ENCODE results near the gene ADCY2.

The ADCY2 gene

GRCh38 chr5:7363067-7363677 lies 32.8 kb upstream of the ADCY2 start:
- no peaks in the 10 kb centered on the region for H3K27me3 ChIP-seq (ENCODE audit: low read depth, low read length)
- no peaks in the 10 kb centered on the region for H3K79me2 ChIP-seq (ENCODE audit: low read length)
- H3K9me3 ChIP-seq (ENCODE audit: insufficient read depth, low read length): no peaks in the 10 kb centered on the region
- no peak overlapping the region for H3K4me2 ChIP-seq (ENCODE audit: low read length)
- no peaks in the 10 kb centered on the region for H3K4me1 ChIP-seq (ENCODE audit: low read length)
- no peaks in the 10 kb centered on the region for H4K20me1 ChIP-seq (ENCODE audit: insufficient read depth, low read length)
- no peak overlapping the region for H3K9ac ChIP-seq (ENCODE audit: low read length)
- H3K36me3 ChIP-seq (replicated peaks; ENCODE audit: low read depth, low read length): no peaks in the 10 kb centered on the region
- TF ChIP-seq CTCF (IDR thresholded peaks at IDR 0.05; ENCODE audit: low read depth, low read length) (no peak), EZH2phosphoT487 (IDR thresholded peaks at IDR 0.05; ENCODE audit: low read depth) (no peak)
- H3K27ac ChIP-seq (ENCODE audit: low read length): no peak overlapping the region
- H3K4me3 ChIP-seq (ENCODE audit: low read length): no peak overlapping the region
- no peak overlapping the region for H2AFZ ChIP-seq (ENCODE audit: low read depth, low read length)

GRCh38 chr5:7364226-7364875 lies 31.6 kb upstream of the ADCY2 start:
- no peak overlapping the region for H3K4me2 ChIP-seq (ENCODE audit: low read length)
- H3K27me3 ChIP-seq (ENCODE audit: low read depth, low read length): no peaks in the 10 kb centered on the region
- no peak for TF ChIP-seq EZH2phosphoT487 (IDR thresholded peaks at IDR 0.05; ENCODE audit: low read depth)
- TF ChIP-seq CTCF (IDR thresholded peaks at IDR 0.05; ENCODE audit: low read depth, low read length): no peak
- no peak overlapping the region for H2AFZ ChIP-seq (ENCODE audit: low read depth, low read length)
- no peak overlapping the region for H3K27ac ChIP-seq (ENCODE audit: low read length)
- H3K9ac ChIP-seq (ENCODE audit: low read length): no peak overlapping the region
- H3K79me2 ChIP-seq (ENCODE audit: low read length): no peaks in the 10 kb centered on the region
- H3K4me1 ChIP-seq (ENCODE audit: low read length): no peaks in the 10 kb centered on the region
- no peaks in the 10 kb centered on the region for H3K36me3 ChIP-seq (replicated peaks; ENCODE audit: low read depth, low read length)
- H3K4me3 ChIP-seq (ENCODE audit: low read length): no peak overlapping the region
- no peaks in the 10 kb centered on the region for H3K9me3 ChIP-seq (ENCODE audit: insufficient read depth, low read length)
- H4K20me1 ChIP-seq (ENCODE audit: insufficient read depth, low read length): no peaks in the 10 kb centered on the region

- H3K27ac ChIP-seq (ENCODE audit: low read length): no peak overlapping the region
- no peak overlapping the region for H3K9ac ChIP-seq (ENCODE audit: low read length)
- H3K27me3 ChIP-seq (ENCODE audit: low read depth, low read length): no peaks in the 10 kb centered on the region
- H3K36me3 ChIP-seq (replicated peaks; ENCODE audit: low read depth, low read length): no peaks in the 10 kb centered on the region
- H4K20me1 ChIP-seq (ENCODE audit: insufficient read depth, low read length): no peaks in the 10 kb centered on the region
- H3K9me3 ChIP-seq (ENCODE audit: insufficient read depth, low read length): no peaks in the 10 kb centered on the region
- no peak overlapping the region for H3K4me3 ChIP-seq (ENCODE audit: low read length)
- no peak overlapping the region for H2AFZ ChIP-seq (ENCODE audit: low read depth, low read length)
- H3K4me1 ChIP-seq (ENCODE audit: low read length): no peaks in the 10 kb centered on the region
- no peaks in the 10 kb centered on the region for H3K79me2 ChIP-seq (ENCODE audit: low read length)
- H3K4me2 ChIP-seq (ENCODE audit: low read length): no peak overlapping the region
- TF ChIP-seq EZH2phosphoT487 (IDR thresholded peaks at IDR 0.05; ENCODE audit: low read depth): no peak
- no peak for TF ChIP-seq CTCF (IDR thresholded peaks at IDR 0.05; ENCODE audit: low read depth, low read length)
These were observed 28.2 kb upstream of the ADCY2 start for GRCh38 chr5:7367780-7368179.

- no peak overlapping the region for H3K4me3 ChIP-seq (ENCODE audit: low read length)
- H3K27me3 ChIP-seq (ENCODE audit: low read depth, low read length): no peaks in the 10 kb centered on the region
- no peaks in the 10 kb centered on the region for H4K20me1 ChIP-seq (ENCODE audit: insufficient read depth, low read length)
- no peak overlapping the region for H3K27ac ChIP-seq (ENCODE audit: low read length)
- H3K9me3 ChIP-seq (ENCODE audit: insufficient read depth, low read length): no peaks in the 10 kb centered on the region
- TF ChIP-seq EZH2phosphoT487 (IDR thresholded peaks at IDR 0.05; ENCODE audit: low read depth) (no peak), CTCF (IDR thresholded peaks at IDR 0.05; ENCODE audit: low read depth, low read length) (no peak)
- H3K36me3 ChIP-seq (replicated peaks; ENCODE audit: low read depth, low read length): no peaks in the 10 kb centered on the region
- H3K79me2 ChIP-seq (ENCODE audit: low read length): no peaks in the 10 kb centered on the region
- peaks cover 15% of the 10 kb centered on the region for H3K4me1 ChIP-seq (ENCODE audit: low read length)
- no peak overlapping the region for H2AFZ ChIP-seq (ENCODE audit: low read depth, low read length)
- no peak overlapping the region for H3K4me2 ChIP-seq (ENCODE audit: low read length)
- no peak overlapping the region for H3K9ac ChIP-seq (ENCODE audit: low read length)
These were observed 23.5 kb upstream of the ADCY2 start for GRCh38 chr5:7372399-7372798.

Measured in OCI-LY3 (cell line).